DMS153 (cell line): ENCODE data around the gene NPRL2.

Source experiments
- DNase-seq: peaks from one replicate; lab custom pipeline; 2025; lab: John Stamatoyannopoulos, UW

Gene NPRL2

GRCh38 chr3:50350213-50350526 lies 405 bp downstream of the NPRL2 start:
- DNase-seq, result no peak

- peak; percentile 53 for DNase-seq
Measured at GRCh38 chr3:50347187-50347813, 3.3 kb downstream of the NPRL2 start.

- DNase-seq, result no peak
Measured at GRCh38 chr3:50345586-50346234, 4.9 kb downstream of the NPRL2 start, which contains the start of gene ZMYND10. ZMYND10 (minus strand) TSS chr3:50345732; CDS start chr3:50345579, 153 bp downstream.

GRCh38 chr3:50345008-50345407 lies 5.6 kb downstream of the NPRL2 start:
- DNase-seq, result no peak

DNA sequence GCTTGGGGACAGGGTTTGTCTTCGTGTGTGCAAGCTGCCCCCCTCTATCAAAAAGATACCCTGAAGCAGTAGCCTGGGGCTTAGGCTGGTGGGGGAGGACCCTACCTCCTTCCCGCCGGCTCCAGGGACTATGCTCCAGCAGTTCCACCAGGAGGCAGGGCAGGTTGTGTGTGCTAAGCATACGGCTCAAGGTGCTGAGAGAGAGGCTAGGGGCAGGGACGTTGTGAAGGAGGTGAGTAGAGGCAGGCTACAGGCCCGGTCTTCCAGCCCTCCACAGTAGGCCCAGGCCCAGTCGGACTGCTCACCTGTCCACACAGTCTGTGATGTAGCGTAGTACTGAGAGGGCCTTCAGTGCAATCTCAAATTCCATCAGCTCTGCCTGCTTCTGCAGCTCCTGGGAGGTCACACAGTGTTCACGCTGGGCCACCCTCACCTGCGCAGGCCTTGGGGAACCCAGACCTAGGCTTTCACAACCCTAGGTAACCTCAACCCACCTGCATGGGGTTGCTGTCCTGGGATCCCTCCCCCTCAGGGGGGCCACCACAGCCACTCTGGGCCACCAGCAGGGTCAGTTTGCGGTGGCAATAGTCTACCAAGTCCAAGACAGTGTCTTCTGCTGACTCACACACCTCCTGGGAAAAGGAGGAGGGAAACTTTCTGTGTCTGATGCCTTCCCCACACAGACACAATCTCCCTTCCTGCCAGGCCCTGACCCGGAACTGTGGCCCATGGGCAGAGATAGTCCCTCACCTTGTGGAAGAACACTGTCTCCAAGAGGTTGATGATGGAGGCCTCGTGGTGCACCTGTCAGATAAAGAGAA lies 7.6 kb downstream of the NPRL2 start:
- DNase-seq, result no peak

- DNase-seq, result no peak
Measured at GRCh38 chr3:50341996-50342650, 8.5 kb downstream of the NPRL2 start.

DNA sequence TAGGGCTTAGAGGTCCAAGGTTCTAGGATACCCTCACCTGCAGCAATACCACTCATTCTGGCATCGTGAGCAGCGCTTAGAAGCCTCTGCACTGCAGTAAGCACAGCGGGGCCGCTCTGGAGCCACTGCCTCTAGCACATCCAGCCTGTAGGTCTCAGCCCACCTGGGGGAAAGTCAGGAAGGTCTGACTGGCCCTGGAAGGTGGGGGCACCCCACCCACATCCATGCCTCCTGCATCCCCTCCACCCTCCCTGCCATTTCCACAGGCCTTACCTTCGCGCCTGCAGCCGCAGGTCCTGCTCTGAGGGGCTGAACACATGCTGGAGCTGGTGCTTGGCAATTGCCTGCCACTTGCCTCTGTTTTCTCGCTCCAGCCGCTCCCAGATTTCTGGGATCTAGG lies 9.0 kb downstream of the NPRL2 start:
- DNase-seq, result no peak

DNA sequence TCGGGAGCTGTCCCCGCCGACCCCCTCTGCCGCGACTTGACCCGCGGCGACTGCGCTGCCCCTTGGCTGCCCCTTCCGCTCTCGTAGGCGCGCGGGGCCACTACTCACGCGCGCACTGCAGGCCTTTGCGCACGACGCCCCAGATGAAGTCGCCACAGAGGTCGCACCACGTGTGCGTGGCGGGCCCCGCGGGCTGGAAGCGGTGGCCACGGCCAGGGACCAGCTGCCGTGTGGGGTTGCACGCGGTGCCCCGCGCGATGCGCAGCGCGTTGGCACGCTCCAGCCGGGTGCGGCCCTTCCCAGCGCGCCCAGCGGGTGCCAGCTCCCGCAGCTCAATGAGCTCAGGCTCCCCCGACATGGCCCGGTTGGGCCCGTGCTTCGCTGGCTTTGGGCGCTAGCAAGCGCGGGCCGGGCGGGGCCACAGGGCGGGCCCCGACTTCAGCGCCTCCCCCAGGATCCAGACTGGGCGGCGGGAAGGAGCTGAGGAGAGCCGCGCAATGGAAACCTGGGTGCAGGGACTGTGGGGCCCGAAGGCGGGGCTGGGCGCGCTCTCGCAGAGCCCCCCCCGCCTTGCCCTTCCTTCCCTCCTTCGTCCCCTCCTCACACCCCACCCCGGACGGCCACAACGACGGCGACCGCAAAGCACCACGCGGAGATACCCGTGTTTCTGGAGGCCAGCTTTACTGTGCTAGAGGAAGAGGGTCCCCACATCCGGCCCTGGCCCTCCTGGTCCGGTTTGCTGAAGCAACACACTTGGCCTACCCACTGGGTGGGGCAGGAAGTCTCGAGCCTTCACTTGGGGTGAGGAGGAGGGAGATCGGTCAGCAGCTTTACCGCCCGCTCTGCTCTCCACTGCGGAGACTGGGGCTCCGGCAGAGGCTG lies 9.9 kb downstream of the NPRL2 start, which contains the start of gene RASSF1:
RASSF1 (minus strand) TSS at position 389 of the 882 bp plus-strand sequence; CDS start at position 358, 31 bp downstream.
- DNase-seq, result no peak

DNA sequence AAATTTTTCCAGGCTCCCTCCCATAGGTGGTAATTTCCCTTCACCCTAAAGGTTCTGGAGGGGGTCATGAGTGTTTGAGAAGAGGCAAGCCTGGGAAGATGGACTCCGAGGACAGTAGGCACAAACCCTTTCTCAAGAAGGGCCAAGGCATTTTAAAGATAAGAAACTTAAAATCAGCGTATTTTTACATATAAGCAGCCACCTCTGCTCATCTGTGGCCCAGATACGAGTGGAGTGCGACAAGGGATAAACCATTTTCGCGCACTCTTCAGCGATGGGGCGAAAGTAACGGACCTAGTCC lies 10.5 kb downstream of the NPRL2 start:
- no peak for DNase-seq

DNA sequence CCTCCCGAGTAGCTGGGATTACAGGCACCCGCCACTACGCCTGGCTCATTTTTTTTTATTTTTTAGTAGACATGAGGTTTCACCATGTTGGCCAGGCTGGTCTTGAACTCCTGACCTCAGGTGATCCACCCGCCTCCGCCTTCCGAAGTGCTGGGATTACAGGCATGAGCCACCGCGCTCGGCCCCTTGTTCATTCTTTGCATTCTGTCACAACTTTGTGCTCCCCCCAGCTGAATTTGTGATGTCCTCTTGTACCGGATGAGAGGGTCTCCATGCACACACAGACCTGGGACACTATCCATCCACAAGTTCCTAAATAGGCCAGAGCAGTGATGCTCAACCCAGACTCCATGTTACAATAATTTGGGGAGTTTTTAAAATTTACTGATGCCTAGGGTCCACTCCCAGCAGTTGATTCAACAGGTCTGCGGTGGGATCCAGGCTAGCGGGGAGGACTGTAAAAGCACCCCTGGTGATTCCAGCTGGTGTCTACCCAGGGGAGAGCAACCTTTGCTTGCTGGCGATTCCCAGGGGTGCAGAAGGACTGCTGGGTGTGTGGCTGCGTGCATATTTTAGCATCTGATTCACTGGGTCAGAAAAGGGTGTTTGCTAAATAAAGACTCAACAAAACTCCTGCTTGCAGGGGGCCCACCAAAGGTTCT lies 11.0 kb downstream of the NPRL2 start:
- no peak for DNase-seq

GRCh38 chr3:50338965-50339364 lies 11.6 kb downstream of the NPRL2 start:
- DNase-seq, result no peak

- peak; percentile 92 for DNase-seq
Measured at GRCh38 chr3:50337175-50337861, 13.3 kb downstream of the NPRL2 start.

DNA sequence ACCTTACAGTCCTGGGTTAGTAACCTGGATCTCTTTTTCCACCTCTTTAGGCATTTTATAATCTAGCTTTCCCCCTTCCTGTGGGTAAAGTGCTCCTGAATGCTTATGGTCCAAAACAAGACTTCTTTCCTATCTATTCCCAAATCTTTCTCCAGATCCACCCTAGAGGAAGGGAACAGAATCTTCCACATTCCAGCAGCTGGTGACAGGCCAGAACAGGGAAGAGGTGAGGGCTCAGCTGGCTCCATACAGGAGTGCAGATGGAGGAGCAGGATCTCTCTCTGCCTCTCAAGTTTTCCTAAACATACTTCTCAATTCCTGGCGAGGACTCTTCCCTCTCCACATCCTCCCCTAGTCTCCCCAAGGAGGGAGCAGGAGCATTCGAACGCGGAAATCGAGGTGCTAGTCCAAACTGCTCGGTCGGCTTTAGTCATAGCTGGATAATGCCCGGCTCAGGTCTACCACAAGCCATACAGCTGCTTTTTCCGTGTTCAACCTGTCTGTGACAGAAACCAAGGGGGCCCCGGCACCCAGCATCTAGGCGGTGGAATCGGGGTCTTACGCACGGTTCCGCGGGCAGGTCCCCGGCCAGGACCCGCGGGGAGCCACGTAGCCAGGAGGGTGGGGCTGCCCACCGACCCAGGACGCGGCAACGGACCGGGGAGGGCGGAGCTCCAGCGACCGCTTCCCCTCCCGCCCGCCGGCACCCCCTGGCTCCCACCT lies 14.0 kb downstream of the NPRL2 start:
- DNase-seq, result no peak

DNA sequence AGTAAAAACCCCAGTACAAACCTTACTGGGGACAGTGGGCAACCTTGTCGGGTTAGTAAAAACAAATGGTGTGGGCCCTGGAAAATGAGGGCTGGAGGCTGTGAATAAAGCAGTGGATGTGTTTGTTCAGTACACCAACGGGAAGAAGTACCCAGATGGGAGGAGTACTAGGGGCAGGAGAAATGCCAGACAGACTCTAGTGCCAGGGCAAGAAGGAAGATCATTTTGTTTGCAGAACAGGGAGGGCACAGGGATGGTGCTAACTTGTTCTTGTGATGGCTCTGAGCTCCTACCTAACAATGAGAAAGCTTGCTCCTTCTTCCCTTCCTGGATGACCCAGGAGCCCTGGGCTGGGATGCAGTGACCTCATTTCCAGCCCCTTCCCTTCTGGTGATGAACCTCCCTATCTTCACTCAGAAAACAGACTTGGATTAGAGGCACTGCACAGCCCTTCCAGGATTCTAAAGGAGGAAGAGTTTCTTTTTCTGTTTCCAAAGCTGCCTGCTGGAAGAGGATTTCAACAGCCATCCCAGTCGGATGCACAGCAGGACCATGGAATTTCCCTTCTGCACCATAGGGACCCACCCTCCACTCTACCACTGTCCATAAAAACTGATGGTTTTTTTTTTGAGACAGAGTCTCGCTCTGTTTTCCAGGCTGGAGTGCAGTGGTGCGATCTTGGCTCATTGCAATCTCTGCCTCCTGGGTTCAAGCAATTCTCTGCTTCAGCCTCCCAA lies 16.1 kb downstream of the NPRL2 start:
- DNase-seq, result no peak

GRCh38 chr3:50333744-50334328 lies 16.7 kb downstream of the NPRL2 start:
- DNase-seq, result no peak

DNA sequence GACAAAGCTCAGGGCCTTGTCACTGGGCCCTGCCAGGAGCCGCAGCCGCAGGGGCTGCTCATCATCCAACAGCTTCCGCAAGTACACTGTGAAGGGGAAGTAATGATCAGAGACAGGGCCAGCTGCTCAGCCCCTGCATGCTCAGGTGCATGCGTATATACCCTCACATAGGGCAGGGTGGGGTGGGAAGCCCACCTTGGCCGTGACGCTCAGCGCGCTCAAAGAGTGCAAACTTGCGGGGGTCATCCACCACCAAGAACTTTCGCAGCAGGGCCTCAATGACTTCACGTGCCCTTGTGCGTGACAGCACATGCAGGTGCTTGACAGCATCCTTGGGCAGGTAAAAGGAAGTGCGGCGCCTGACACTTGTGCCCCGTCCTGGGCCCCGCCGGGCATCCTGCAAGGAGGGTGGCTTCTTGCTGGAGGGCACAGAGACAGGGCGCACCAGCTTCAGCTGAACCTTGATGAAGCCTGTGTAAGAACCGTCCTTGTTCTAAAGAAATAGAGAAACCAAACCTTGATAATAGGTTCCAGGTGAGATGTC lies 19.1 kb downstream of the NPRL2 start:
- DNase-seq, result no peak

DNA sequence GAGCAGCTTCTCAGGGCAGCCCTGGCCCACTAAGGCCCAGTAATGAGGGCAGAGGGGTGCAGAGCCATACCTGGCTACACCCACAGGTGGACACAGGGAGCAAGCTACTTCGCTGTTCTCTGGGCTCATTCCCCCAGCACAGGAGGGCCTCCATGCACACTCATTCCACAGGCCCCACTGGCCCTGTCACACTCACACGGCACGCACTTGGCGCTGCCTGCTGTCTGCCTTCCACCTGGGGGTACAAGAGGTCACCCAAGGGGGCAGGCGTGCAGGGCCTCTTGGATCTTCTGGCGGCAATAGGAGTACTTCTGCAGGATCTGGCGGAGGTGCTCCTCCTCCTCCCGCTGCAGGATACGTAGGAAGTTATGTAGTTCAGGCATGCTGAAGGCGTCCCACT lies 20.2 kb downstream of the NPRL2 start:
- no peak for DNase-seq

DNA sequence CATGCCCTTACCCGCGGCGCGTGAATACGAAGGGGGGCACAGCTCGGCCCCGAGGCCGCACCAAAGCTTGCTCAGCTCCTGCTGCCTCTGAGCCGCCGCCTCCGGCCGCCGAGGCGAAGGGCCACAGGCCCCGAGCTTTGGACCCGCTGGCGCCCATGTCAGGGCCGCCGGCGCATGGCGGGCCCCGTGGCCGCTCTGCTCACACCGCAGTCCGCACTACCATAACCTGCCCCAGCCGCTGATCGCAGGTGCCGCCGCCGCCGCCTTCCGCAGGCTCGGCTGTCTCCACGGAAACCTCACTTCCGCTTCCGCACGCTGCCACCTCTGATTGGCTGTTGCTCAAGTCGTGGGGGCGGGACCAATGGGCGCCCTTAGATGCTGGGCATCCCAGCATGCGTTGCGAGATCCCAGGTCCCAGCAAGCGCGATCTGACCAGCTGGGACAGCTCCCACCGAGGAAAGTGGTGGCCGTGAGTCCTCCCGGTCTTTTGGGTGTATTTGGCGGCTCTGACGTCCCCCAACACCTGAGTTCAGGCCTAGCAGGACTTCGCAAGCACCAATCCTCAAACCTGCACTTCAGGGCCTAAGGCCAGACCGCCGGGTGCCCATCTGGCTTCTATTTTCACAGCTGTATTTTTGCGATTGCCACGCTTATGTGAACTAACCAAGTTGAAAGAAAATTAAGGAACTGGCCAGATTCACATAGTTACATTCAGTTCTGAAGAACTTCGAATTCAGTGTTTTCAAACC lies 22.5 kb downstream of the NPRL2 start, which contains the start of gene TUSC2:
TUSC2 (minus strand) TSS at position 281 of the 749 bp plus-strand sequence; CDS start at position 157, 124 bp downstream.
- peak; percentile 82 for DNase-seq
